HG02642 (cell line): Measurements from ENCODE around the gene BTBD9.
A peak's percentile ranks its signal among the peaks of the same experiment; 100 is the strongest.
"Not testable (repeated sequence)": the region's sequence is repeated elsewhere in the genome, so short reads cannot be mapped to it uniquely, and the experiment has no call there.

Experiments used
- ATAC-seq: cut with Tn5 transposase; IDR thresholded peaks from one replicate; pipeline ENCODE4 v1.9.1; 2021; ENCODE audit warnings: mild to moderate bottlenecking; ENCODE audit not compliant: unreplicated experiment, poor library complexity

The BTBD9 gene

GRCh38 chr6:38445336-38445735, 194.4 kb downstream of the BTBD9 start:
- no peak for ATAC-seq

GRCh38 chr6:38443352-38444144, 196.2 kb downstream of the BTBD9 start:
- ATAC-seq = no peak

- ATAC-seq = no peak
Observed at GRCh38 chr6:38438097-38438496, 201.6 kb downstream of the BTBD9 start.

- no peak for ATAC-seq
Observed at GRCh38 chr6:38436726-38437465, 202.8 kb downstream of the BTBD9 start.

GRCh38 chr6:38435330-38435729, 204.4 kb downstream of the BTBD9 start:
- ATAC-seq = no peak

GRCh38 chr6:38434051-38434450, 205.7 kb downstream of the BTBD9 start:
- no peak for ATAC-seq

GRCh38 chr6:38432479-38432878, 207.2 kb downstream of the BTBD9 start:
- no peak for ATAC-seq

GRCh38 chr6:38432079-38432478, 207.7 kb downstream of the BTBD9 start:
- no peak for ATAC-seq

- no peak for ATAC-seq
Observed at GRCh38 chr6:38429546-38429945, 210.2 kb downstream of the BTBD9 start.

- ATAC-seq = peak; percentile 67
Observed at GRCh38 chr6:38427492-38428210, 212.1 kb downstream of the BTBD9 start.

GRCh38 chr6:38425788-38426488, 213.8 kb downstream of the BTBD9 start:
- not testable (repeated sequence) for ATAC-seq

GRCh38 chr6:38423746-38424145, 216.0 kb downstream of the BTBD9 start:
- no peak for ATAC-seq

GRCh38 chr6:38420207-38420606, 219.5 kb downstream of the BTBD9 start:
- ATAC-seq = no peak

GRCh38 chr6:38417521-38417920, 222.2 kb downstream of the BTBD9 start:
- no peak for ATAC-seq

GRCh38 chr6:38415231-38416005, 224.3 kb downstream of the BTBD9 start:
- no peak for ATAC-seq

GRCh38 chr6:38413102-38413800, 226.5 kb downstream of the BTBD9 start:
- ATAC-seq = no peak

GRCh38 chr6:38407192-38407591, 232.5 kb downstream of the BTBD9 start:
- no peak for ATAC-seq

- no peak for ATAC-seq
Observed at GRCh38 chr6:38406096-38406495, 233.6 kb downstream of the BTBD9 start.

- ATAC-seq = no peak
Observed at GRCh38 chr6:38404900-38405556, 234.7 kb downstream of the BTBD9 start.
